Nephron progenitor cell (in vitro differentiated cells): ENCODE data around the gene SFXN3.

Experiments
- DNase-seq: peaks from one replicate; pipeline ENCODE4 v3.0.0; 2021
- H3K27ac Mint-ChIP-seq: 2 replicates; pipeline ENCODE4 v1.8.0; 2021; ENCODE audit warnings: mild to moderate bottlenecking, moderate library complexity, mixed read lengths
- H3K27me3 Mint-ChIP-seq: 2 replicates; pipeline ENCODE4 v1.8.0; 2021; ENCODE audit warnings: mild to moderate bottlenecking, low read depth, mixed read lengths; ENCODE audit not compliant: poor library complexity
- H3K36me3 Mint-ChIP-seq: 2 replicates; pipeline ENCODE4 v1.8.0; 2021; ENCODE audit warnings: low read depth, mixed read lengths
- H3K4me1 Mint-ChIP-seq: 2 replicates; pipeline ENCODE4 v1.8.0; 2021; ENCODE audit warnings: mixed read lengths
- H3K4me3 Mint-ChIP-seq: 2 replicates; pipeline ENCODE4 v1.8.0; 2021; ENCODE audit warnings: mild to moderate bottlenecking, moderate library complexity, mixed read lengths
- H3K9me3 Mint-ChIP-seq: 2 replicates; pipeline ENCODE4 v1.8.0; 2021; ENCODE audit warnings: mild to moderate bottlenecking, moderate library complexity, mixed read lengths
- CTCF ChIP-seq: fragments of 200-600 bp; sonication (generic); IDR thresholded peaks from 2 replicates; pipeline ENCODE4 v1.5.0; 2021; ENCODE audit warnings: antibody characterized with exemption

Gene SFXN3

GRCh38 chr10:101016814-101017213 lies 14.2 kb upstream of the SFXN3 start:
- Mint-ChIP-seq H3K9me3 (no peaks in the 10 kb centered on the region), H3K4me3 (no peak overlapping the region)
- TF ChIP-seq CTCF = no peak

GRCh38 chr10:101018118-101018599 lies 12.9 kb upstream of the SFXN3 start:
- H3K4me3 Mint-ChIP-seq = peak overlapping the region; percentile 38
- peaks cover 55% of the 10 kb centered on the region for H3K4me1 Mint-ChIP-seq
- no peaks in the 10 kb centered on the region for H3K36me3 Mint-ChIP-seq
- no peaks in the 10 kb centered on the region for H3K9me3 Mint-ChIP-seq
- H3K27ac Mint-ChIP-seq = no peak overlapping the region
- DNase-seq = no peak
- peaks cover 80% of the 10 kb centered on the region for H3K27me3 Mint-ChIP-seq
- TF ChIP-seq CTCF = no peak

More at GRCh38 chr10:101016814-101017213, 14.2 kb upstream of the SFXN3 start:
- H3K27me3 Mint-ChIP-seq = peaks cover 70% of the 10 kb centered on the region
- peaks cover 62% of the 10 kb centered on the region for H3K4me1 Mint-ChIP-seq
- peak overlapping the region; percentile 42 for H3K27ac Mint-ChIP-seq
- DNase-seq = no peak
- no peaks in the 10 kb centered on the region for H3K36me3 Mint-ChIP-seq

GRCh38 chr10:101018600-101019439 lies 12.2 kb upstream of the SFXN3 start:
- peak; percentile 67 for TF ChIP-seq CTCF
- no peak overlapping the region for H3K27ac Mint-ChIP-seq
- H3K9me3 Mint-ChIP-seq = no peaks in the 10 kb centered on the region
- H3K36me3 Mint-ChIP-seq = no peaks in the 10 kb centered on the region
- H3K4me3 Mint-ChIP-seq = peak overlapping the region; percentile 38
- peak; percentile 92 for DNase-seq
- peaks cover 83% of the 10 kb centered on the region for H3K27me3 Mint-ChIP-seq
- H3K4me1 Mint-ChIP-seq = peaks cover 55% of the 10 kb centered on the region

GRCh38 chr10:101019440-101019703 lies 11.7 kb upstream of the SFXN3 start:
- peak overlapping the region; percentile 11 for H3K4me3 Mint-ChIP-seq
- TF ChIP-seq CTCF = no peak
- DNase-seq = no peak
- no peak overlapping the region for H3K27ac Mint-ChIP-seq
- H3K9me3 Mint-ChIP-seq = no peaks in the 10 kb centered on the region
- no peaks in the 10 kb centered on the region for H3K36me3 Mint-ChIP-seq
- peaks cover 53% of the 10 kb centered on the region for H3K4me1 Mint-ChIP-seq
- peaks cover 82% of the 10 kb centered on the region for H3K27me3 Mint-ChIP-seq

GRCh38 chr10:101020427-101021075 lies 10.5 kb upstream of the SFXN3 start:
- no peaks in the 10 kb centered on the region for H3K36me3 Mint-ChIP-seq
- no peaks in the 10 kb centered on the region for H3K9me3 Mint-ChIP-seq
- H3K27ac Mint-ChIP-seq = no peak overlapping the region
- no peak overlapping the region for H3K4me3 Mint-ChIP-seq
- DNase-seq = no peak
- peaks cover 50% of the 10 kb centered on the region for H3K4me1 Mint-ChIP-seq
- H3K27me3 Mint-ChIP-seq = peaks cover 72% of the 10 kb centered on the region
- no peak for TF ChIP-seq CTCF
